RWPE2 (cell line): Measurements from ENCODE around the gene RFTN2.
"Not testable (repeated sequence)": the region's sequence is repeated elsewhere in the genome, so short reads cannot be mapped to it uniquely, and the experiment has no call there.

Experiments
- ATAC-seq: fragments of 200-7000 bp; cut with Tn5 transposase; 3 replicates; pipeline ENCODE4 v1.9.1; 2021; ENCODE audit warnings: low read depth
- DNase-seq: peaks from one replicate; pipeline ENCODE4 v3.0.0-alpha.2; 2020; ENCODE audit warnings: low spot score
- H3K27ac ChIP-seq: fragments of 450-650 bp; 2 replicates; pipeline ENCODE4 v1.5.1; 2017; ENCODE audit warnings: mild to moderate bottlenecking; ENCODE audit not compliant: poor library complexity, severe bottlenecking
- H3K27me3 ChIP-seq: fragments of 250-450 bp; sonication (Bioruptor Pico); 2 replicates; pipeline ENCODE4 v1.5.1; 2021; ENCODE audit warnings: mild to moderate bottlenecking, moderate library complexity; ENCODE audit not compliant: insufficient read depth, poor library complexity, severe bottlenecking
- H3K36me3 ChIP-seq: fragments of 250-450 bp; sonication (Bioruptor Pico); 2 replicates; pipeline ENCODE4 v1.5.1; 2020; ENCODE audit warnings: low read depth, mild to moderate bottlenecking, moderate library complexity
- H3K4me1 ChIP-seq: fragments of 250-450 bp; sonication (Bioruptor Pico); 2 replicates; pipeline ENCODE4 v1.5.1; 2021; ENCODE audit warnings: mild to moderate bottlenecking, moderate library complexity; ENCODE audit not compliant: insufficient read depth, poor library complexity, severe bottlenecking
- H3K4me3 ChIP-seq: fragments of 250-450 bp; sonication (Bioruptor Pico); 2 replicates; pipeline ENCODE4 v1.5.1; 2021; ENCODE audit warnings: mild to moderate bottlenecking, moderate library complexity; ENCODE audit not compliant: severe bottlenecking
- H3K9me3 ChIP-seq: fragments of 250-450 bp; sonication (Bioruptor Pico); 2 replicates; pipeline ENCODE4 v1.5.1; 2021; ENCODE audit warnings: mild to moderate bottlenecking, moderate library complexity; ENCODE audit not compliant: severe bottlenecking
- TF ChIP-seq, protein P1 (sequence below): fragments of 450-650 bp; IDR thresholded peaks from one replicate; pipeline ENCODE4 v1.5.1; 2017; ENCODE audit warnings: mild to moderate bottlenecking, moderate library complexity; ENCODE audit not compliant: poor library complexity, severe bottlenecking

Gene RFTN2

GRCh38 chr2:197710424-197711042 is 35.1 kb upstream of the RFTN2 start:
- H3K4me3 ChIP-seq: no peak overlapping the region
- TF ChIP-seq, protein P1, sequence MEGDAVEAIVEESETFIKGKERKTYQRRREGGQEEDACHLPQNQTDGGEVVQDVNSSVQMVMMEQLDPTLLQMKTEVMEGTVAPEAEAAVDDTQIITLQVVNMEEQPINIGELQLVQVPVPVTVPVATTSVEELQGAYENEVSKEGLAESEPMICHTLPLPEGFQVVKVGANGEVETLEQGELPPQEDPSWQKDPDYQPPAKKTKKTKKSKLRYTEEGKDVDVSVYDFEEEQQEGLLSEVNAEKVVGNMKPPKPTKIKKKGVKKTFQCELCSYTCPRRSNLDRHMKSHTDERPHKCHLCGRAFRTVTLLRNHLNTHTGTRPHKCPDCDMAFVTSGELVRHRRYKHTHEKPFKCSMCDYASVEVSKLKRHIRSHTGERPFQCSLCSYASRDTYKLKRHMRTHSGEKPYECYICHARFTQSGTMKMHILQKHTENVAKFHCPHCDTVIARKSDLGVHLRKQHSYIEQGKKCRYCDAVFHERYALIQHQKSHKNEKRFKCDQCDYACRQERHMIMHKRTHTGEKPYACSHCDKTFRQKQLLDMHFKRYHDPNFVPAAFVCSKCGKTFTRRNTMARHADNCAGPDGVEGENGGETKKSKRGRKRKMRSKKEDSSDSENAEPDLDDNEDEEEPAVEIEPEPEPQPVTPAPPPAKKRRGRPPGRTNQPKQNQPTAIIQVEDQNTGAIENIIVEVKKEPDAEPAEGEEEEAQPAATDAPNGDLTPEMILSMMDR: no peak
- H3K9me3 ChIP-seq: no peaks in the 10 kb centered on the region
- ATAC-seq (no peak), DNase-seq (no peak)
- no peaks in the 10 kb centered on the region for H3K27me3 ChIP-seq
- peaks cover 15% of the 10 kb centered on the region for H3K4me1 ChIP-seq
- H3K27ac ChIP-seq: no peak overlapping the region
- peaks cover 53% of the 10 kb centered on the region for H3K36me3 ChIP-seq

- H3K4me3 ChIP-seq: not testable (repeated sequence)
Observed at GRCh38 chr2:197709140-197709539, 33.8 kb upstream of the RFTN2 start.

GRCh38 chr2:197708331-197708730 is 32.9 kb upstream of the RFTN2 start:
- TF ChIP-seq, protein P1: no peak
- Histone ChIP-seq H3K4me1 (peaks cover 20% of the 10 kb centered on the region), H3K27me3 (no peaks in the 10 kb centered on the region), H3K36me3 (peaks cover 44% of the 10 kb centered on the region), H3K9me3 (no peaks in the 10 kb centered on the region), H3K4me3 (no peak overlapping the region), H3K27ac (peak overlapping the region; percentile 59)
- ATAC-seq (peak; percentile 66), DNase-seq (no peak)

More at GRCh38 chr2:197709140-197709539, 33.8 kb upstream of the RFTN2 start:
- Histone ChIP-seq H3K4me1 (peaks cover 20% of the 10 kb centered on the region), H3K27ac (peak overlapping the region; percentile 59), H3K36me3 (peaks cover 53% of the 10 kb centered on the region)
- H3K27me3 ChIP-seq, ATAC-seq, H3K9me3 ChIP-seq, DNase-seq: not testable (repeated sequence)

- DNase-seq (no peak), ATAC-seq (no peak)
- TF ChIP-seq, protein P1: peak; percentile 90
- H3K27ac ChIP-seq: peak overlapping the region; percentile 59
- H3K4me1 ChIP-seq: peaks cover 20% of the 10 kb centered on the region
- H3K27me3 ChIP-seq: no peaks in the 10 kb centered on the region
- H3K36me3 ChIP-seq: peaks cover 44% of the 10 kb centered on the region
- H3K4me3 ChIP-seq: peak overlapping the region; percentile 72
- no peaks in the 10 kb centered on the region for H3K9me3 ChIP-seq
Observed at GRCh38 chr2:197707316-197708213, 32.2 kb upstream of the RFTN2 start.

DNA sequence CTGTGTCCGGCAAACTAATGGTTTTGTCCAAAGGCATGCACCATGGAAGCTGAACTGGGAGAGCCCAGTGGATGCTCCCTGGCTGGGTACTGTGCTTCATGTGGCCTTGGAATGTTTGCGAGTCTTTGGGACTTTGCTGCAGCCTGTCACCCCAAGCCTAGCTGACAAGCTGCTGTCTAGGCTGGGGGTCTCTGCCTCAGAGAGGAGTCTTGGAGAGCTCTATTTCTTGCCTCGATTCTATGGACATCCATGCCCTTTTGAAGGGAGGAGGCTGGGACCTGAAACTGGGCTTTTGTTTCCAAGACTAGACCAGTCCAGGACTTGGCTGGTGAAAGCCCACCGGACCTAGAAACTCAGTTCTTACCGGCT is 31.4 kb upstream of the RFTN2 start:
- peaks cover 20% of the 10 kb centered on the region for H3K4me1 ChIP-seq
- H3K27ac ChIP-seq: peak overlapping the region; percentile 59
- peak overlapping the region; percentile 72 for H3K4me3 ChIP-seq
- peak; percentile 6; the same call in 1 of the 3 replicates for ATAC-seq
- no peaks in the 10 kb centered on the region for H3K9me3 ChIP-seq
- DNase-seq: no peak
- peaks cover 37% of the 10 kb centered on the region for H3K36me3 ChIP-seq
- H3K27me3 ChIP-seq: no peaks in the 10 kb centered on the region
- TF ChIP-seq, protein P1: no peak
